GM21737 (cell line): ENCODE data around the gene BRAF.
"Not testable (repeated sequence)": the region's sequence is repeated elsewhere in the genome, so short reads cannot be mapped to it uniquely, and the experiment has no call there.

ENCODE experiments used
- ATAC-seq: cut with Tn5 transposase; IDR thresholded peaks from one replicate; pipeline ENCODE4 v1.9.1; 2021; ENCODE audit warnings: mild to moderate bottlenecking, moderate library complexity; ENCODE audit not compliant: unreplicated experiment

BRAF gene

DNA sequence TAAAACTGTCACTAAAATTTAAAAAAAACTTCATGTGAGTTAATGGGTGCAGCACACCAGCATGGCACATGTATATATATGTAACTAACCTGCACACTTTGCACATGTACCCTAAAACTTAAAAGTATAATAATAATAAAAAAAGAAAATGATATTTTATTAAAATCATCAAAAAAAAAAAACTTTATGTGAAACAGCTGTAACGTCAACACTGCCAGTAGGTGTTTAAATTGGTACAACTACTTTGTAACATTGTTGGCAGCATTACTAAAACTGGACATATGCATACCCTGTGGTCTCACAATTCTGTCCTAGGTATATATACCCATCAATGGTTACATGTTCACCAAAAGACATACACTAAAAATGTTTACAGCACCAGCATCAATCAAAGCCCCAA lies 146.2 kb downstream of the BRAF start:
- no peak for ATAC-seq

DNA sequence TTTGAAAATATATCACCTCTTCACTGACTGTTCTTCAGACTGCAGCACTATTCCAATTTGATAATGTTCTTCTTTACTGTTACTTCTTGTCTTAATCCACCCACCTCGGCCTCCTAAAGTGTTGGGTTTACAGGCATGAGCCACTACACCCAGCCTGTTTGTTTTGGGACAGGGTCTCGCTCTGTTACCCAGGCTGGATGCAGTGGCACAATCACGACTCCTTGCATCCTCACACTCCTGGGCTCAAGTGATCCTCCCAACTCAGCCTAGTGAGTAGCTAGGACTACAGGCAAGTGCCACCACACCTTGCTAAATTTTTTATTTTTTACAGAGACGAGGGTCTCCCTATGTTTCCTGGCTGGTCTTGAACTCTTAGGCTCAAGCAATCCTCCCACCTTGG lies 150.4 kb downstream of the BRAF start:
- ATAC-seq: no peak

DNA sequence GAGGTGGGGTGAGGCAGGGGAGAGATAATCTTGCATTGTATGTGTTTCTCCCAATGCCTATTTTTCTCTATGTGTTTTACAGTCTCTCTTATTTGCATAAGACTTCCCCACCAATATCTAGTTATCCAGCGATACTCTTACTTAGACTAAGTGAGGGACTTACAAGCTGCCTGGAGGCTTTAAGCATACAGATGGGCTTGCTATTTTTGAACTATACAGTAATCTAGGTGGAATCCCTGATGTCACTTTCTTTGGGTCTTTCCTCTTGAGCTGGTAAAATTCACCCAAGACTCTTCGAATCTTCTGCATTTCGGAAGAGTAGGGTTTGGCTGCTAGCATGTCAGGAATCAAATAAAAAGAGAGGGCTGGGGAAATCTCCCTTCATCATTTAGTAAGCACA lies 151.6 kb downstream of the BRAF start:
- no peak for ATAC-seq

DNA sequence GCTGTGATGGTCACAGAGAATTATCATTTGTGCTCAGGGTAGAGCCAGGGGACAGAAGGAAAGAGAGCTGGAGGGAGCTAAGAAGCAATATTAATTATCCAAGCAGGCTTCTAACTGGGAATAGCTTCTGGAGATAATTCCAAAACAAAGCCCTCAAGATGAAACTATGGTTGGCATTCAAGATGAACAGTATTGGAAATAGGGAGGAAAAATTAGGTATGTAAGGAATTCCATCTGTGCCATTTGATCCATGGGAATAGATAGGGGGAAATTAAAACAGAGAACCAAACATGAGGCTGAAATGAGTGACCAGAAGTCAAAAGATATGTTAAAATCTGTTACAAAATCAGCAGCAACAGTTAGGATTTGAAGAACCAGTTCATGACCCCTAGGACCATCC lies 152.9 kb downstream of the BRAF start:
- no peak for ATAC-seq

DNA sequence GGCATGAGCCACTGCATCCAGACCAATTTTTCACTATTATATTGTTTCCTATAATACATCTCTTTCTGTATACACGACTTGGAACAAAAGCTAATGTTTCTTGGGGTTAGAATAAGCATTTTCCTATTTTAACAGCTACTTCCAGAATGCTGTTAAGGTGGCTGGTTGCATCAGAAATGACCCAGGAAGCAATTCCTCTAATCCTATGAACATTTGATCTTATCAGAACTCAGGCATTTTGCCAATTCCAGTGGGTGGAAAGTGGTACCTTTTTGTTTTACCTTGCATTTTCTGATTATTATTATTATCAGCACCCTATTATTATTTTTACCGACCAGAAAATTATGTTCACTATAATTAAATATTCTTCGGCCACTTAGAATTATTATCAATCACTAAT lies 154.9 kb downstream of the BRAF start:
- no peak for ATAC-seq

DNA sequence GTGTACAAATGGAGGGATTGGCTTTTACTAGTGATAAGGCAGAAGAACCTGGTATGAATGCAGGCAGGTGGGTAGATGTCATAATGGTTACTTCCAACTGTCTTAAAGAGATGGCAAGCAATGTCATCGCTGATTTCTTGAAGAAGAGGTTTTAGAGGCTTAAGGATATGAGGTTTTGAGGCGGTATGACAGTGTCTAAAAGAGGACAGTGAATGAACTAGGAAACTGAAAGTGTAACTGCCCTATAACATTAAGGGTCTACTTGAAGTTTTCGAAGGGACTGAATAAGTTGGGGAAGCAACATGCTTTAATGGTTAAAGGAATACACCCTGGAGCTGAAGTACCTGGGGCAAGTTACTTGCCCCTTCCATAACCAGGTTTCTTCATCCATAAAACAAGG lies 157.3 kb downstream of the BRAF start:
- no peak for ATAC-seq

DNA sequence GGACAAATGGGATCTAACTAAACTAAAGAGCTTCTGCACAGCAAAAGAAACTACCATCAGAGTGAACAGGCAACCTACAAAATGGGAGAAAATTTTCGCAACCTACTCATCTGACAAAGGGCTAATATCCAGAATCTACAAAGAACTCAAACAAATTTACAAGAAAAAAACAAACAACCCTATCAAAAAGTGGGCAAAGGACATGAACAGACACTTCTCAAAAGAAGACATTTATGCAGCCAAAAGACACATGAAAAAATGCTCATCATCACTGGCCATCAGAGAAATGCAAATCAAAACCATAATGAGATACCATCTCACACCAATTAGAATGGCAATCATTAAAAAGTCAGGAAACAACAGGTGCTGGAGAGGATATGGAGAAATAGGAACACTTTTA lies 159.3 kb downstream of the BRAF start:
- not testable (repeated sequence) for ATAC-seq

DNA sequence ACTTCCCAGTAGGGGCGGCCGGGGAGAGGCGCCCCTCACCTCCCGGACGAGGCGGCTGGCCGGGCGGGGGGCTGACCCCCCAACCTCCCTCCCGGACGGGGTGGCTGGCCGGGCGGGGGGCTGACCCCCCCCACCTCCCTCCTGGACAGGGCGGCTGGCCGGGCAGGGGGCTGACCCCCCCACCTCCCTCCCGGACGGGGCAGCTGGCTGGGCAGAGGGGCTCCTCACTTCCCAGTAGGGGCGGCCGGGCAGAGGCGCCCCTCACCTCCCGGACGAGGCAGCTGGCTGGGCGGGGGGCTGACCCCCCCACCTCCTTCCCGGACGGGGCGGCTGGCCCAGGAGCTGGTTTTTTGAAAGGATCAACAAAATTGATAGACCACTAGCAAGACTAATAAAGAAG lies 161.6 kb downstream of the BRAF start:
- ATAC-seq: not testable (repeated sequence)

DNA sequence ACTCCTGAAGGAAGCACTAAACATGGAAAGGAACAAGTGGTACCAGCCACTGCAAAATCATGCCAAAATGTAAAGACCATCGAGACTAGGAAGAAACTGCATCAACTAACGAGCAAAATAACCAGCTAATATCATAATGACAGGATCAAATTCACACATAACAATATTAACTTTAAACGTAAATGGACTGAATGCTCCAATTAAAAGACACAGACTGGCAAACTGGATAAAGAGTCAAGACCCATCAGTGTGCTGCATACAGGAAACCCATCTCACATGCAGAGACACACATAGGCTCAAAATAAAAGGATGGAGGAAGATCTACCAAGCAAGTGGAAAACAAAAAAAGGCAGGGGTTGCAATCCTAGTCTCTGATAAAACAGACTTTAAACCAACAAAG lies 163.4 kb downstream of the BRAF start:
- not testable (repeated sequence) for ATAC-seq

DNA sequence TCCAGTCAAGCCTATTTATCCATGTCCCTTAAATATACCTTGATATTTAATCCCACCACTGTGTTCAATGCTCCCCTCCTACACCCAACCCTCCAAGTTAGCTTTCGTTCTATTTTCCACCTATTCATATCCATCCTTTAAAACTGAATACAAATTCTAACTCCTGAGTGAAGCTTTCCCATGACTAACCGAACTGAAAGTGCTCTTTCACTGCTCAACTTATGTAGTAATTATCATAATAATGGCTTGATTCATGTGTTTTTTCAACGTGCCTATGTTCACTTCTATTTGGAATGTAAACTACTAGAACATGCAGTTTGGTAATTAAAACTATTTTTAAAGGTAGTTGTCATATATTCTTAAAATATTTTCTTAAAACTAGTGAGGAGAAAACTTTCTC lies 170.2 kb downstream of the BRAF start:
- ATAC-seq: no peak

DNA sequence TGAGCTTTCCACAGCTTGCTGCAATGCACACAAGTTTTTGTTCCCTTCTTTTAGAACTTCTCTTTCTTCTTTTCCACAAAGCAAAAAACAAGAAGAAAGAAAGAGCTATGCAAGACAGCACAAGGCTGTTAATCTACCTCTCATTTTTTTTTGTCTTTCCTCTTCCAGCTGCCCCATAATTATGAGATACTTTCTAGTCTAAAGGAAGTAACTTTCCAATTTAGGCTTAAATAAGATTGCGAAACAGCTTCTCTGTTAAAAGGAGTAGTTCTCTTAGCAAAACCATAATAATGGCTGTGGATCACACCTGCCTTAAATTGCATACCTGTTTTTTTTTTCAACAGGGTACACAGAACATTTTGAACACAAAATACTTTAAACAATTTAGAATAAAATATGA lies 172.2 kb downstream of the BRAF start:
- no peak for ATAC-seq

DNA sequence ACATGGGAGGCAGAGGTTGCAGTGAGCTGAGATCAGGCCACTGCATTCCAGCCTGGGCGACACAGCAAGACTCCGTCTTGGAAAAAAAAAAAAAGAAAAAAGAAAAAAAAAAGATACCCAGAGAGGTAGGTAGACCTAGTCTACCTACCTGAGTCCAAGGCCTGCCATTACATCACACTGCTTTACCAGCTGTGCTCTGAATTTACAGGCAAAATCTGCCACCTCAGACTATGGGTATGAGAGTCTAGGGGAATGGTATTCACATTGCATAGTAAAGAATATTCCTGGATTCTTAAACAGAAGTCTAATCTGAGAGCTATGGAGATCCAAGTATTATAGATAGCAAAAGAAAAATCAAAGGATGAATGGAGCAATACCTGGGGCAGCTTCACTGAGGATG lies 178.0 kb downstream of the BRAF start:
- ATAC-seq: no peak

DNA sequence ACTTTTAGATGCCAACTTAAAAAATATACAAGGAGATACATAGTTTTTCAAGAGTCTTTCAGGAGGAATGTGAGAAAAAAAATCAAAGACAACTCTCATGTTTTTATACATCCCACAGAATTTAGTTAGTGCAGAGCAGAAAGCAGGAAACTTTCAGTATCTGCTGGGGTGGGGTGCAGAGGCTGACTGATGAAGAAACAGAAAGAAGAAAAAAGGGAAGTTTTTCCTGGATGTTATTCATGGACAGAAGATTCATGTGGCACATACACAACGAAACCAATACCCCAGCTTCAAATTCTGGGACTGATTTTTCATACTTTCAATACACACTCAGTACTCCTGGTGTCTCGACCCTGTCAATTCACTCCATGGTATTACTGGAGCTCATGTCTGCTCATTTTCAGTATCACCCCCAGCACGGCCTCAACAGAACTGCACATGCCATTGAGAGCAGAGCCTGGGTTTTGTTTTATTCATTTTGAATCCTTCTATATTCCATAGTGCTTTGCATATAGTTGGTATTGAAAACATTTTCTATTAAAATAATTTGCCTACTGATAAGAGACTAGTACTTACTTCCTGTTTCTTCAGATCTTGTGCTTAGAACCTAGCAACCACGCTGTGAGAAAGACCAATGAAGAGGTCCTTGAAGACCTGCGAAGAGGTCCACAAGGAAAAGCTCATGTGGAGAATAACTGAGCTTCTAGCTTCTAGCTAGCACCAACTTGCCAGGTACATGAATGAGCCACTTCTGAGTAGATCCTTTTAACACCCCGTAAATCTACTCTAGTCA lies 179.3 kb downstream of the BRAF start:
- no peak for ATAC-seq

DNA sequence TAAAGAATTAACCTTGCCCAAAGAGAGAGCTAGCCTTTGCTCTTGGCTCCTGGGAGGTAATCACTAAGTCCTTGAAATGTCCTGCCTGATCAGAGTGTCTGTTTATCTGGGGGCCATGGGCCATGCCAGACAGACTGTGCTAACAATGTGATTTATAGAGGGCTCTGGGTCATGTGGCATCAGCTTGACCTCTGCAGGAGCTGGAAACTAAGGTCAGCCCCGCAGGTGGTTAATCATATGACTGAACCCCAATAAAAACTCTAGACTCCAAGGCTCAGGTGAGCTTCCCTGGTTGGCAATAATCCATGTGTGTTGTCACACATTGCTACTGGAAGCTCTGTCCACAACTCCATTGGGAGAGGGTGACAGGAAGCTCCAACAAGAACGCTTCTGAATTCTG lies 180.7 kb downstream of the BRAF start:
- ATAC-seq: no peak

DNA sequence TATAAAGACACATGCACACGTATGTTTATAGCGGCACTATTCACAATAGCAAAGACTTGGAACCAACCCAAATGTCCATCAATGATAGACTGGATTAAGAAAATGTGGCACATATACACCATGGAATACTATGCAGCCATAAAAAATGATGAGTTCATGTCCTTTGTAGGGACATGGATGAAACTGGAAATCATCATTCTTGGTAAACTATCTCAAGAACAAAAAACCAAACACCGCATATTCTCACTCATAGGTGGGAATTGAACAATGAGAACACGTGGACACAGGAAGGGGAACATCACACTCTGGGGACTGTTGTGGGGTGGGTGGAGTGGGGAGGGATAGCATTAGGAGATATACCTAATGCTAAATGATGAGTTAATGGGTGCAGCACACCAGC lies 181.5 kb downstream of the BRAF start:
- not testable (repeated sequence) for ATAC-seq

DNA sequence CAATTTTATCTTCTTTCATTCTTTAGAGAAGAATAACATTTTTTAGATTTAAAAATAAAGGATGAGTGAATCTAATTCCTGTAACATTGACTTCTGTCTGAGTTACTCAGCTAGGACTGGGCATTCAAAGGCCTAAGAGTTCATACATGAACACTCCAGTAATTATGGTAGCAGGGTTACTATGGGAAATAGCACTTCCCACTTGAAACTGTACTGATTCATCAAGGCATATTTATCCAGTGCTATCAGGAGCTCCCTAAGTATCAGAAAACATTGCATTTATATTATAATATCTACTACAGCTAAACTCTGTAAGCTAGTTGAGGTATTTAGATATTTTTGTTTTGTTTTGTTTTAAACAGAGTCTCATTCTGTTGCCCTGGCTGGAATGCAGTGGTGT lies 186.4 kb downstream of the BRAF start:
- no peak for ATAC-seq

DNA sequence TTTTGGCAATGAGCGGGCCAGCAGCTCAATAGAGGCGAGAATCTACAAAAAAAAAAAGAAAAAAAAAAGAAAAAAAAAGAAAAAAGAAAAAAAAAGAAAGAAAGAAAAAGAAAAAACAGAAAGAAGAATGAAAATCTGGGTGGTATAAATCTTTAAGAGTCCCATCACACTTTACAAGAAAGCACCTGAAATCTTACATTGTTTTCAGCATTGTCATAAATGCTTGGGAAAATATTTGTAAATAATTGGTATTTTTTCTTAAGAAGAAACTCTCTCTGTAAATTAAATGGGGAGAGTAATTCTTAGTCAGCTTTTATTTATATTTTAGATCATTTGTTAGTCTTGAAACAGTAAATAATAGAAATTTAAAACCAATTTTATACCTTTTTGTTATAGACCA lies 190.0 kb downstream of the BRAF start:
- no peak for ATAC-seq

DNA sequence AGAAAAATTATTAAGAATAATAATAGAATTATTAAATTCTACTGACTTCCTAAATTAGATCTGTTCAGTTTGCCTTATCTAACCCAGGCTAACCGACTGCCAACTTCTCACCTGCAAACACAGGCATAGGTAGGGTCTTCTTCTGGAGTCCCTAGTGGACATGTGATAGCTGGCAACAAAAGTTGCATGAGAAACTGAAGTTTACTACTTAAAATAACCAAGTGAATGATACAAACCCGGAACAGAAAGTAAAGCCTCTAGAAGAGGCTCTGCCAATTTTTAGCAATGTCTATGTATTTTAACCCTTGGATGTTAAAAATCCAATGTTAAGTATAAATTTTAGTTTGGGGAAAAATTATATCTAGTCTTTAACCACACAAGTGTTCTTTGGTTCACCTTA lies 190.6 kb downstream of the BRAF start:
- no peak for ATAC-seq

DNA sequence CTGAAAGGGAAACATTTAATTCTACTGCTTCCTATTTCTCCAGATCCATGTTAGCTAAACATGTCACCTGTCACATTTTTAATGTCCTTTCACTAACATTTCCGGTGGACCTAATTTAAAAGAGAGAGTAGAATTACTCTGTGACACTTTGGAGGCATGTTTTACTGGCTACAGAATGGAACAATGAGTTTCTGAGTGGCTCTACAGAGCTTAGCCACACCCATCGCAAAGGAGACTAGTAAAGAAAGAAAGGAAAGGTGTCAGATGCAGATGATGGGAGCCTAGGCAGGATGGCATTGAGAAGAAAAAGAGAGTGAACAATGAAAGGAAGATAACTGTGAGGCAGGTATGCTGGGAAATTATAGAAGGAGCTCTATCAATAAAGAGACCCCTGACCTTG lies 192.3 kb downstream of the BRAF start:
- ATAC-seq: no peak

DNA sequence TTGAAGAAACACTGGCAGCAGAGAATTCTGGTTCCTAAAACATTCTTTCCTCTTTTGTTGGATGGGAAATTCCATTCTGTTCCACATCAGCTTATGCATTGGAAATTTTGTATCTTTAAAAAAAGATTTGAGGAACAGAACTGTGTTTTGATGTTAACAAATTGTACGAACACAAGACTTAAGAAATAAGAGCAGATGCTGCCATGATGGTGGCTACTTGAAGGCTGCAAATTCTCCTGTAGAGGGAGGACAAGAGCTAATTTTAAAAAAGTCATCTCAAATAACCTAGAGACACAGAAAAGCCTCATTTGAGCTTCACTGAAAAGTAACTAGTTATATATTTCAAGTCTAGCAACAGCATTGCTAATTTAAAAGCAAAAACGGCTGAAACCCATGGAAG lies 198.4 kb downstream of the BRAF start:
- no peak for ATAC-seq

DNA sequence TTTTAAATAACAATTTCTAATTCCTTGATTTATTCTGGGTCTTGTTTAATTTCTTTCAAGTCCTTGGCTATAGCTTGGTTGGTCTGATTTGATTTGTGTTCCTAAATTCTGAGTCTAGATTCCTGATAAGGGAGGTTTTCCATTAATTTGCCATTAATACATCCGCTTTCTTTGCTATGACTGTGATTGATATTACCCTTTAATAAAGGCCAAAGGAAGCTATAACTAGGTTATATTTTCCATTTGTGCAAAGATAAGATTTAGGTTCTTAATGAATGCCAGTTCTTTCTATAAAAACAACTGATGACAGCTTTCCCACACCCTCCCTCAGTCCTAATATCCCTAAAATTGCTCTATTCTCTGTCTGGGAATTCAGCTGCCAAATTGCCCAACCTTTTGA lies 200.0 kb downstream of the BRAF start:
- ATAC-seq: no peak

DNA sequence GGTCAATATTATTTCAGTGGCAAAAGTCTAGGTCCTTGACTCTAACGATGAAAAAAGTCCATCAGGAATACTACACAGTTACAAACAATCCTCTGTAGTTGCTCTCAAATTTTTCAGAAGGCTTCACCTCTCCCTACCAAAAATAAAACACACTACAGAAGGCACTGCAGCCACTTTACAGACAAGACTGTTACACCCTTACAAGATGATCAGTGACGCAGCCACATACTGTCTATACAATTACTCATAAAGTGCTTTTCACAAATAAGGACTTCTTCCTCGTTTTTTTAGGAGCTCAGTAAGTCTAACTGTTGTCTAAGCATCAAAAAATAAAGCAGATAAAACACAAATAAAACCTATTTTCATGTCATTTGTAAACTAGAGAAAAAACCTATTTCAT lies 201.2 kb downstream of the BRAF start:
- ATAC-seq: no peak

DNA sequence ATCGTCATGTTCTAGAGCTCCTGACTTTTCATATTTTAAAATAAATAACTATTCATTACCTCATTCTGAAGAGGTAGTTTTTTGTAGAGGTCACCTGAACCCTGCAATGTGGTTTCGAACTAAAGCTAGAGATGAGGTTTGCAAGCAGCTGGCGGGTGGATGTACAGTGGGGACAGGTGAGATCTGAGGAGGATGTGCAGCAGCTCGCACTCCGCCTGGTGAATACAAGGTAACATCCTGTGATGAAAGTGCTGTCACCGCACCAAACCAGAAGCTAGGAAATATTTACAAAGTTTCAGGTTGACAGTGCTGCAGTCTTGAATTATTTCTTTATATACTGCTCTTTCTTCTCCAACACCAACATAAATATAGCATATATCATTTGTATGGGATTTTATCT lies 201.7 kb downstream of the BRAF start:
- no peak for ATAC-seq
